Measurements from ENCODE around the gene FHIT.

GRCh38 chr3:60291115-60291514 is 960.1 kb downstream of the FHIT start:
- TF ChIP-seq CTCF (IDR thresholded peaks at IDR 0.05; ENCODE audit: low read depth, low read length, poor library complexity, severe bottlenecking) = no peak
- no peak for TF ChIP-seq EZH2phosphoT487 (IDR thresholded peaks at IDR 0.05; ENCODE audit: borderline replicate concordance, low read length)
